SU-DHL-6 (cell line): ENCODE data around the gene MAT2A.
A peak's percentile ranks its signal among the peaks of the same experiment; 100 is the strongest.

Experiments
- H2AFZ ChIP-seq: fragments of 200-600 bp; sonication (generic); 2 replicates; pipeline ENCODE4 v1.6.1; 2014; ENCODE audit warnings: low read depth, mild to moderate bottlenecking, moderate library complexity, mixed read lengths, antibody characterized with exemption, low read length; ENCODE audit not compliant: severe bottlenecking
- H3F3A ChIP-seq: fragments of 200-600 bp; shearing (Covaris generic); 2 replicates; pipeline ENCODE4 v1.6.0; 2016; ENCODE audit warnings: antibody characterized with exemption, mild to moderate bottlenecking; ENCODE audit not compliant: insufficient read depth
- H3K27ac ChIP-seq: fragments of 200-600 bp; sonication (generic); 2 replicates; pipeline ENCODE4 v1.5.1; 2016; ENCODE audit warnings: low read depth, mild to moderate bottlenecking, low read length, moderate library complexity, mixed read lengths
- H3K27me3 ChIP-seq: fragments of 200-600 bp; sonication (generic), shearing (Covaris generic); 2 replicates; pipeline ENCODE4 v1.6.0; 2014; ENCODE audit warnings: mild to moderate bottlenecking, low read length
- H3K36me3 ChIP-seq: fragments of 200-600 bp; sonication (generic); 2 replicates; pipeline ENCODE4 v1.6.1; 2014; ENCODE audit warnings: mild to moderate bottlenecking, low read length, mixed read lengths
- H3K4me2 ChIP-seq: fragments of 300-600, 200-600 bp; shearing (Covaris generic), sonication (generic); 2 replicates; pipeline ENCODE4 v1.6.0; 2014; ENCODE audit warnings: low read length, low read depth, mild to moderate bottlenecking; ENCODE audit not compliant: poor library complexity, severe bottlenecking
- H3K4me3 ChIP-seq: fragments of 200-600 bp; sonication (generic); 2 replicates; pipeline ENCODE4 v1.5.1; 2014; ENCODE audit warnings: antibody characterized with exemption, low read length, mild to moderate bottlenecking, mixed read lengths; ENCODE audit not compliant: insufficient read depth, poor library complexity, severe bottlenecking
- H3K79me2 ChIP-seq: fragments of 200-600 bp; sonication (generic); 2 replicates; pipeline ENCODE4 v1.6.1; 2014; ENCODE audit warnings: mild to moderate bottlenecking, low read length, moderate library complexity; ENCODE audit not compliant: insufficient read depth
- H3K9ac ChIP-seq: fragments of 200-600 bp; sonication (generic); 2 replicates; pipeline ENCODE4 v1.7.0; 2014; ENCODE audit warnings: mild to moderate bottlenecking, low read length
- H3K9me2 ChIP-seq: fragments of 200-600 bp; sonication (generic); replicated peaks from 2 replicates; pipeline ENCODE4 v1.6.1; 2014; ENCODE audit warnings: low read length; ENCODE audit not compliant: insufficient read depth
- H3K9me3 ChIP-seq: fragments of 200-600 bp; sonication (generic); 2 replicates; pipeline ENCODE4 v1.6.1; 2014; ENCODE audit warnings: low read length, mixed read lengths; ENCODE audit not compliant: insufficient read depth
- H4K20me1 ChIP-seq: fragments of 200-600 bp; sonication (generic); 2 replicates; pipeline ENCODE4 v1.6.1; 2014; ENCODE audit warnings: low read depth, mild to moderate bottlenecking, antibody characterized with exemption, low read length, moderate library complexity, mixed read lengths
- CTCF ChIP-seq: fragments of 200-600 bp; sonication (generic); IDR thresholded peaks from one replicate; pipeline ENCODE4 v1.5.1; 2017; ENCODE audit warnings: antibody characterized with exemption, mild to moderate bottlenecking, low read length, moderate library complexity; ENCODE audit not compliant: insufficient read depth, poor library complexity, severe bottlenecking
- EZH2phosphoT487 ChIP-seq: fragments of 200-600 bp; sonication (generic), shearing (Covaris generic); conservative IDR thresholded peaks from 2 replicates; pipeline ENCODE4 v1.6.1; 2018; ENCODE audit warnings: mild to moderate bottlenecking, antibody characterized with exemption, low read length, moderate library complexity, mixed read lengths

Gene MAT2A

GRCh38 chr2:85566265-85566664 is 27.3 kb downstream of the MAT2A start:
- Histone ChIP-seq H4K20me1 (no peaks in the 10 kb centered on the region), H3K79me2 (no peaks in the 10 kb centered on the region), H3K9me2 (no peaks in the 10 kb centered on the region), H2AFZ (no peak overlapping the region), H3K27me3 (no peaks in the 10 kb centered on the region), H3K4me3 (no peak overlapping the region), H3F3A (0 out of 2 replicates have a peak, but pooled peaks cover 5% of the 10 kb centered on the region), H3K9ac (no peak overlapping the region), H3K27ac (no peak overlapping the region), H3K9me3 (no peaks in the 10 kb centered on the region), H3K4me2 (no peak overlapping the region), H3K36me3 (no peaks in the 10 kb centered on the region)
- TF ChIP-seq EZH2phosphoT487 (no peak), CTCF (no peak)

- no peak overlapping the region for H3K4me2 ChIP-seq
- no peaks in the 10 kb centered on the region for H3K9me2 ChIP-seq
- H3K4me3 ChIP-seq = no peak overlapping the region
- no peak for TF ChIP-seq EZH2phosphoT487
- no peak for TF ChIP-seq CTCF
- no peaks in the 10 kb centered on the region for H4K20me1 ChIP-seq
- no peak overlapping the region for H2AFZ ChIP-seq
- H3K27ac ChIP-seq = no peak overlapping the region
- H3K79me2 ChIP-seq = peaks cover 18% of the 10 kb centered on the region
- H3K36me3 ChIP-seq = no peaks in the 10 kb centered on the region
- no peak overlapping the region for H3K9ac ChIP-seq
- H3K27me3 ChIP-seq = no peaks in the 10 kb centered on the region
- H3K9me3 ChIP-seq = no peaks in the 10 kb centered on the region
- no peaks in the 10 kb centered on the region; the same call in 1 of the 2 replicates for H3F3A ChIP-seq
These were observed 36.8 kb downstream of the MAT2A start for GRCh38 chr2:85575739-85576138.

- Histone ChIP-seq H3K9ac (peak overlapping the region; percentile 78), H2AFZ (peak overlapping the region; percentile 81), H3K27ac (no peak overlapping the region), H4K20me1 (no peaks in the 10 kb centered on the region), H3F3A (no peaks in the 10 kb centered on the region; the same call in 1 of the 2 replicates), H3K4me3 (peak overlapping the region; percentile 71), H3K9me3 (no peaks in the 10 kb centered on the region), H3K36me3 (no peaks in the 10 kb centered on the region), H3K27me3 (no peaks in the 10 kb centered on the region), H3K4me2 (peak overlapping the region; percentile 90), H3K79me2 (peaks cover 18% of the 10 kb centered on the region), H3K9me2 (no peaks in the 10 kb centered on the region)
- TF ChIP-seq EZH2phosphoT487 (no peak), CTCF (no peak)
These were observed 38.1 kb downstream of the MAT2A start for GRCh38 chr2:85577063-85577385.
